HCT116 (cell line): ENCODE results near the gene EDEM1. TPM values are rescaled to one million over a fixed set of nuclear protein-coding genes. Genes with fewer than 3 reads are reported as not detected.

Experiments used
- ATAC-seq: fragments of 200-7000 bp; cut with Tn5 transposase; 2 replicates; pipeline ENCODE4 v1.9.1; 2020; ENCODE audit warnings: mild to moderate bottlenecking, moderate library complexity
- BruUV-seq: library from RNA; stranded (reverse); fragments of 400-500 nt; replicated peaks from 2 replicates; lab custom pipeline; 2021; lab: Mats Ljungman, UMichigan
- CTCF ChIA-PET: fragments of 300-600 bp; sonication (Branson Sonifier 250); formaldehyde crosslinking; loops from one replicate; lab custom pipeline; 2021; ENCODE audit warnings: antibody characterized with exemption; lab: Charles Lee
- POLR2A ChIA-PET: fragments of 300-600, 350-600 bp; sonication (Branson Sonifier 250); formaldehyde crosslinking; loops from one replicate; lab custom pipeline; 2021; ENCODE audit warnings: antibody characterized with exemption; lab: Charles Lee
- RAD21 ChIA-PET, 2 experiments: fragments of 300-600 bp; sonication (Branson Sonifier 250); formaldehyde crosslinking; loops; one replicate each; lab custom pipeline; 2023; ENCODE audit warnings: low total read pairs in 2 of 2; ENCODE audit not compliant: uncharacterized antibody in 2 of 2, unreplicated experiment in 2 of 2, low non-redundant PET in 1 of 2; lab: Charles Lee
- DNase-seq: peaks from one replicate; pipeline ENCODE4 v3.0.0-alpha.2; 2010; ENCODE audit warnings: low read depth, low spot score
- H2AFZ ChIP-seq: fragments of 200-600 bp; shearing (Covaris generic), sonication (generic); 2 replicates; pipeline ENCODE4 v1.6.1; 2017; ENCODE audit warnings: low read depth, mixed run types, mixed read lengths, antibody characterized with exemption, low read length; ENCODE audit not compliant: poor library complexity, severe bottlenecking
- H3K27ac ChIP-seq: 2 replicates; pipeline ENCODE4 v1.5.1; 2012; ENCODE audit warnings: low read depth, low read length
- H3K27me3 ChIP-seq: fragments of 200-600 bp; sonication (generic); 2 replicates; pipeline ENCODE4 v1.6.1; 2016; ENCODE audit warnings: mixed run types, low read length, mixed read lengths; ENCODE audit not compliant: insufficient read depth
- H3K36me3 ChIP-seq, 2 experiments: fragments of 200-500 bp in 1 of 2; fragments of 200-600 bp in 1 of 2; sonication (Bioruptor generic) in 1 of 2; sonication (generic) in 1 of 2; 2 replicates each; pipeline versions ENCODE4 v1.5.1 to v1.6.1; 2014 to 2016; ENCODE audit warnings: low read length in 2 of 2, inconsistent platforms in 1 of 2, mixed read lengths in 1 of 2, mixed run types in 1 of 2; ENCODE audit not compliant: insufficient read depth in 2 of 2, control insufficient read depth in 1 of 2
- H3K4me1 ChIP-seq, 2 experiments: fragments of 200-600 bp in 1 of 2; sonication (generic) in 1 of 2; 2 replicates each; pipeline versions ENCODE4 v1.5.1 to v1.6.1; 2012 to 2017; ENCODE audit warnings: low read length in 2 of 2, inconsistent platforms in 1 of 2, mild to moderate bottlenecking in 1 of 2, mixed read lengths in 1 of 2, mixed run types in 1 of 2, moderate library complexity in 1 of 2; ENCODE audit not compliant: insufficient read depth in 2 of 2, control insufficient read depth in 1 of 2
- H3K4me2 ChIP-seq: fragments of 200-600 bp; sonication (generic); 2 replicates; pipeline ENCODE4 v1.6.1; 2017; ENCODE audit warnings: mixed run types, low read length, mixed read lengths
- H3K4me3 ChIP-seq, 2 experiments: fragments of 200-600 bp in 1 of 2; sonication (generic) in 1 of 2; replicated peaks in 1 of 2; 2 replicates each; pipeline ENCODE4 v1.5.1; 2011 to 2016; ENCODE audit warnings: low read length in 2 of 2, control low read depth in 1 of 2, low read depth in 1 of 2, mild to moderate bottlenecking in 1 of 2, mixed read lengths in 1 of 2, mixed run types in 1 of 2
- H3K79me2 ChIP-seq: fragments of 200-600 bp; sonication (generic); 2 replicates; pipeline ENCODE4 v1.6.1; 2017; ENCODE audit warnings: mild to moderate bottlenecking, mixed run types, low read length, moderate library complexity, mixed read lengths; ENCODE audit not compliant: insufficient read depth
- H3K9ac ChIP-seq: fragments of 200-600 bp; sonication (generic); 2 replicates; pipeline ENCODE4 v1.6.1; 2016; ENCODE audit warnings: low read length, mixed read lengths
- H3K9me2 ChIP-seq: fragments of 200-600 bp; sonication (generic), shearing (Covaris generic); 2 replicates; pipeline ENCODE4 v1.6.1; 2017; ENCODE audit warnings: mixed run types, mild to moderate bottlenecking, moderate library complexity; ENCODE audit not compliant: insufficient read depth
- H3K9me3 ChIP-seq, 2 experiments: fragments of 200-500 bp in 1 of 2; fragments of 200-600 bp in 1 of 2; sonication (Bioruptor generic) in 1 of 2; sonication (generic) in 1 of 2; 2 replicates each; pipeline ENCODE4 v1.6.1; 2014 to 2017; ENCODE audit warnings: low read length in 2 of 2, mixed read lengths in 2 of 2, inconsistent platforms in 1 of 2, low read depth in 1 of 2, mild to moderate bottlenecking in 1 of 2, mixed run types in 1 of 2, moderate library complexity in 1 of 2; ENCODE audit not compliant: control insufficient read depth in 1 of 2, insufficient read depth in 1 of 2
- H4K20me1 ChIP-seq: fragments of 200-600 bp; sonication (generic), shearing (Covaris generic); 2 replicates; pipeline ENCODE4 v1.6.1; 2017; ENCODE audit warnings: mixed run types, mild to moderate bottlenecking, moderate library complexity; ENCODE audit not compliant: insufficient read depth
- ATF3 ChIP-seq: IDR thresholded peaks from 2 replicates; pipeline ENCODE4 v1.6.1; 2012
- CBX3 ChIP-seq: IDR thresholded peaks from 2 replicates; pipeline ENCODE4 v1.6.1; 2012; ENCODE audit warnings: low read depth
- EGR1 ChIP-seq: IDR thresholded peaks from 2 replicates; pipeline ENCODE4 v1.6.1; 2012; ENCODE audit warnings: low read depth
- POLR2AphosphoS5 ChIP-seq: IDR thresholded peaks from 2 replicates; pipeline ENCODE4 v1.6.1; 2011; ENCODE audit warnings: mild to moderate bottlenecking, low read depth, low read length, moderate library complexity
- RAD21 ChIP-seq: IDR thresholded peaks from 2 replicates; pipeline ENCODE4 v1.6.1; 2012; ENCODE audit warnings: low read depth, mild to moderate bottlenecking
- TCF7L2 ChIP-seq: IDR thresholded peaks from 2 replicates; pipeline ENCODE4 v1.7.0; 2011; ENCODE audit warnings: borderline replicate concordance, inconsistent platforms; ENCODE audit not compliant: insufficient read depth, insufficient read length; ENCODE audit errors: extremely low read depth
- ZBTB33 ChIP-seq: IDR thresholded peaks from 2 replicates; pipeline ENCODE4 v1.6.1; 2011; ENCODE audit warnings: mild to moderate bottlenecking, low read length, moderate library complexity; ENCODE audit not compliant: insufficient replicate concordance; ENCODE audit errors: extremely low read depth
- intact Hi-C: fragments of 100-400 bp; cut with micrococcal nuclease; formaldehyde crosslinking; loops from 2 replicates; pipeline ENCODE4 v1.10.0; 2022
- total RNA-seq: library from RNA; stranded (reverse); gene quantifications from one replicate; pipeline ENCODE4 v1.2.1, GENCODE V29; 2021; ENCODE audit not compliant: unreplicated experiment
- TF ChIP-seq, protein P1 (sequence below): IDR thresholded peaks from 2 replicates; pipeline ENCODE4 v1.6.1; 2012
- TF ChIP-seq, protein P2 (sequence below): IDR thresholded peaks from 2 replicates; pipeline ENCODE4 v1.6.1; 2012; ENCODE audit warnings: low read depth

Gene EDEM1
- total RNA-seq, 1 experiment from 2014 or later, result 23.7 TPM

- H2AFZ ChIP-seq, result no peak overlapping the region
- peak overlapping the region; percentile 64 for H3K4me2 ChIP-seq
- no peak overlapping the region for H3K9ac ChIP-seq
- no peaks in the 10 kb centered on the region for H3K27me3 ChIP-seq
- ATAC-seq (no peak), DNase-seq (no peak)
- H3K9me2 ChIP-seq, result no peaks in the 10 kb centered on the region
- H3K9me3 ChIP-seq, result no peaks in the 10 kb centered on the region
- CTCF ChIA-PET, result no interaction called here
- no peaks in the 10 kb centered on the region for H3K36me3 ChIP-seq
- RAD21 ChIA-PET, result no interaction called here
- H3K27ac ChIP-seq, result no peak overlapping the region
- H3K4me1 ChIP-seq, result peaks cover 36 to 42% of the 10 kb centered on the region in 2 experiments
- POLR2A ChIA-PET, result no interaction called here
- H3K79me2 ChIP-seq, result peaks cover 95% of the 10 kb centered on the region
- TF ChIP-seq POLR2AphosphoS5 (no peak), RAD21 (no peak), TCF7L2 (no peak), CBX3 (no peak), ATF3 (no peak), ZBTB33 (no peak), EGR1 (no peak)
- TF ChIP-seq, protein P1, sequence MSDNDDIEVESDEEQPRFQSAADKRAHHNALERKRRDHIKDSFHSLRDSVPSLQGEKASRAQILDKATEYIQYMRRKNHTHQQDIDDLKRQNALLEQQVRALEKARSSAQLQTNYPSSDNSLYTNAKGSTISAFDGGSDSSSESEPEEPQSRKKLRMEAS, result no peak
- TF ChIP-seq, protein P2, sequence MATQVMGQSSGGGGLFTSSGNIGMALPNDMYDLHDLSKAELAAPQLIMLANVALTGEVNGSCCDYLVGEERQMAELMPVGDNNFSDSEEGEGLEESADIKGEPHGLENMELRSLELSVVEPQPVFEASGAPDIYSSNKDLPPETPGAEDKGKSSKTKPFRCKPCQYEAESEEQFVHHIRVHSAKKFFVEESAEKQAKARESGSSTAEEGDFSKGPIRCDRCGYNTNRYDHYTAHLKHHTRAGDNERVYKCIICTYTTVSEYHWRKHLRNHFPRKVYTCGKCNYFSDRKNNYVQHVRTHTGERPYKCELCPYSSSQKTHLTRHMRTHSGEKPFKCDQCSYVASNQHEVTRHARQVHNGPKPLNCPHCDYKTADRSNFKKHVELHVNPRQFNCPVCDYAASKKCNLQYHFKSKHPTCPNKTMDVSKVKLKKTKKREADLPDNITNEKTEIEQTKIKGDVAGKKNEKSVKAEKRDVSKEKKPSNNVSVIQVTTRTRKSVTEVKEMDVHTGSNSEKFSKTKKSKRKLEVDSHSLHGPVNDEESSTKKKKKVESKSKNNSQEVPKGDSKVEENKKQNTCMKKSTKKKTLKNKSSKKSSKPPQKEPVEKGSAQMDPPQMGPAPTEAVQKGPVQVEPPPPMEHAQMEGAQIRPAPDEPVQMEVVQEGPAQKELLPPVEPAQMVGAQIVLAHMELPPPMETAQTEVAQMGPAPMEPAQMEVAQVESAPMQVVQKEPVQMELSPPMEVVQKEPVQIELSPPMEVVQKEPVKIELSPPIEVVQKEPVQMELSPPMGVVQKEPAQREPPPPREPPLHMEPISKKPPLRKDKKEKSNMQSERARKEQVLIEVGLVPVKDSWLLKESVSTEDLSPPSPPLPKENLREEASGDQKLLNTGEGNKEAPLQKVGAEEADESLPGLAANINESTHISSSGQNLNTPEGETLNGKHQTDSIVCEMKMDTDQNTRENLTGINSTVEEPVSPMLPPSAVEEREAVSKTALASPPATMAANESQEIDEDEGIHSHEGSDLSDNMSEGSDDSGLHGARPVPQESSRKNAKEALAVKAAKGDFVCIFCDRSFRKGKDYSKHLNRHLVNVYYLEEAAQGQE, result no peak
- TF ChIP-seq, all 23 proteins: peak for 0
- BruUV-seq, result no TSS peak
- H4K20me1 ChIP-seq, result peaks cover 21% of the 10 kb centered on the region; the same call in 1 of the 2 replicates
- no peak overlapping the region for H3K4me3 ChIP-seq
- intact Hi-C loops, result no loop called here
These were observed 27.2 kb upstream of the EDEM1 start for GRCh38 chr3:5160321-5160720.
